HL-60 (cell line): Measurements from ENCODE around the gene GGACT.

Experiments
- CTCF ChIP-seq: IDR thresholded peaks from one replicate; pipeline ENCODE4 v1.5.1; 2011; ENCODE audit warnings: low read length, control low read depth, inconsistent platforms; ENCODE audit not compliant: insufficient read depth
- POLR2AphosphoS5 ChIP-seq: IDR thresholded peaks from 2 replicates; pipeline ENCODE4 v1.6.1; 2012; ENCODE audit warnings: low read depth
- REST ChIP-seq: IDR thresholded peaks from 2 replicates; pipeline ENCODE4 v1.6.1; 2012; ENCODE audit warnings: low read depth; ENCODE audit not compliant: insufficient replicate concordance

- TF ChIP-seq CTCF: no peak
- no peak for TF ChIP-seq REST
- TF ChIP-seq POLR2AphosphoS5: no peak
These were observed 51.1 kb downstream of the GGACT start for GRCh38 chr13:100537486-100537885.
